ENCODE data around the gene HECTD4.

The HECTD4 gene

DNA sequence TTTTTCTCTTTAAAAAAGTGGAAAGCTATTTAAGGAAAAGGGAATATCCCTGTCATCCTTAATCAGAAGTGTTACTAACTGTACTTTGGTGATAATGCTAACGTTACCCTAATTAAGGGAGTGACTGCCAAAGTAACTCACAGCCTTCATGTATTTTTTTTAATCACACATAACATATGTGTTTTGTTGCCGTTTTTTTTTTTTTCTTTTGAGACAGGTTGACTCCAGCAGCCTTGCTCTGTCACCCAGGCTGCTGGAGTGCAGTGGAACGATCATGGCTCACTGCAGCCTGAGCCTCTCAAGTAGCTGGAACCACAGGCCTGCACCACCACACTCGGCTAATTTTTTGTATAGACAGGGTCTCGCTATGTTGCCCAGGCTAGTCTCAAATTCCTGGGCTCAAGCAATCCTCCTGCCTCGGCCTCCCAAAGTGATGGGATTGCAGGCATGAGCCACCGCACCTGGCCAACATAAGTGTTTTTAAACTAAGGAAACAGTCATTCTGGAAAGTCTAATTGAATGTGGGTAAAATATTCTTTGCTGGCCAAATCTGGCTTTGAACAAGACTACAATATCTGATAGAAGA lies 56.5 kb downstream of the HECTD4 start:
- no peak overlapping the region for H3K9ac ChIP-seq
- no peaks in the 10 kb centered on the region for H3K9me3 ChIP-seq (replicated peaks in 1 of 11)
- no peak overlapping the region for H3K4me2 ChIP-seq
- H3K4me1 ChIP-seq: peaks cover 0 to 8% (median 0%) of the 10 kb centered on the region in 10 experiments; a peak in 4 of 20 replicates
- H3K4me3 ChIP-seq: no peak overlapping the region
- H3K27me3 ChIP-seq: no peaks in the 10 kb centered on the region
- no peaks in the 10 kb centered on the region for H3K36me3 ChIP-seq
- peaks cover 0 to 74% (median 27%) of the 10 kb centered on the region in 11 experiments; a peak in 13 of 22 replicates for H4K20me1 ChIP-seq
- H3K27ac ChIP-seq: no peak overlapping the region
- TF ChIP-seq Cebpa-rat (IDR thresholded peaks at IDR 0.05): no peak

DNA sequence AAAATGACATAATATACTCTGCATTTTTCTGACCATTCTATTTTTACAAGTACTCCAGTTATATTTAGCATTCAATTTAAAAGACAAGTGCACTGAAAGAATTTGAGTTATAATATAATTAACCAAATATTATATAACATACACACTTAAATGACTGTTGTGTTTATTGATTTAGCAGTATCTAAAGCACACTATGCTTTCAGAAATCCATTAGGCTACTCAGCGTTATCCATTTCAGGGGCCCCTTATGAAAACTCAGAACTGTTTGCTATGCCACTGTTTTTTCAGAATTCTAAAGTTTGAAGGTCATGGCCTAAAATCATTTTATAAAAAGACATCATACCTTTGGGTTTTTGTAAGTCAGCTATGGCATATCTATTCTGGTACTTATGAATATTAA lies 57.1 kb downstream of the HECTD4 start:
- no peaks in the 10 kb centered on the region for H3K9me3 ChIP-seq (replicated peaks in 1 of 11)
- no peak overlapping the region for H3K27ac ChIP-seq
- no peak overlapping the region for H3K4me2 ChIP-seq
- peaks cover 0 to 8% (median 0%) of the 10 kb centered on the region in 10 experiments; a peak in 4 of 20 replicates for H3K4me1 ChIP-seq
- no peak overlapping the region for H3K4me3 ChIP-seq
- no peak overlapping the region for H3K9ac ChIP-seq
- peaks cover 0 to 70% (median 27%) of the 10 kb centered on the region in 11 experiments; a peak in 13 of 22 replicates for H4K20me1 ChIP-seq
- H3K36me3 ChIP-seq: peaks cover 0 to 3% (median under 1%) of the 10 kb centered on the region in 11 experiments; a peak in 2 of 22 replicates
- TF ChIP-seq Cebpa-rat (IDR thresholded peaks at IDR 0.05): no peak
- H3K27me3 ChIP-seq: no peaks in the 10 kb centered on the region

DNA sequence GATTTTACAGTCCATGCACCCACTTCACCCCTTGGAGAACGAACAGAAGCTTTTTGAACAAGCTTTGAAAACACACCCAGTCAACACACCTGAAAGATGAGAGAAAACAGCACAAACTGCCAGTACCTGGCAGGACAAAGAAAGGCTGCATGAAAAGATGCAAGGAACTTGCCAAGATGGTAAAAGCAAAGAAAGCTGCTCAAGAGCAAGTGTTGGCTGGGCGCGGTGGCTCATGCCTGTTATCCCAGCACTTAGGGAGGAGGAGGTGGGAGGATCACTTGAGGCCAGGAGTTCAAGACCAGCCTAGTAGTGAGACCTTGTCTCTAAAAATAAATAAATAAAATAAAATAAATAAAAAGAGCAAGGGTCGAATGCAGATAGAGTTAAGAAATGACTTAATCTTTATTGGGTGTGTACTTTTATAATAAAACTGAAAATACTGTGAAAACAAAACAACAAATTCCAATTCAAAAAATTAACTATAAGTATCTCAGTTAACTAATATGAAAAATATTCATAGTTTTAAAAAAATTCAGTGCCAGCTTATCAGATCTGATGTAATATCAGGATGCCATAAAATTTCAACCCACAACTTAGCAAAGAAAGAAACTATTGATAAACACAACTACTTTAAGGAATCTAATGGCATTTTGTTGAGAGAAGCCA lies 59.2 kb downstream of the HECTD4 start:
- no peak overlapping the region for H3K4me3 ChIP-seq
- no peak overlapping the region for H3K27ac ChIP-seq
- no peaks in the 10 kb centered on the region for H3K9me3 ChIP-seq (replicated peaks in 1 of 11)
- H3K4me2 ChIP-seq: no peak overlapping the region
- H4K20me1 ChIP-seq: peaks cover 0 to 49% (median 19%) of the 10 kb centered on the region in 11 experiments; a peak in 12 of 22 replicates
- no peaks in the 10 kb centered on the region; a peak in 1 of 20 replicates for H3K4me1 ChIP-seq
- TF ChIP-seq Cebpa-rat (IDR thresholded peaks at IDR 0.05): no peak
- no peaks in the 10 kb centered on the region for H3K27me3 ChIP-seq
- H3K9ac ChIP-seq: no peak overlapping the region
- peaks cover 15 to 24% (median 22%) of the 10 kb centered on the region in 11 experiments for H3K36me3 ChIP-seq

DNA sequence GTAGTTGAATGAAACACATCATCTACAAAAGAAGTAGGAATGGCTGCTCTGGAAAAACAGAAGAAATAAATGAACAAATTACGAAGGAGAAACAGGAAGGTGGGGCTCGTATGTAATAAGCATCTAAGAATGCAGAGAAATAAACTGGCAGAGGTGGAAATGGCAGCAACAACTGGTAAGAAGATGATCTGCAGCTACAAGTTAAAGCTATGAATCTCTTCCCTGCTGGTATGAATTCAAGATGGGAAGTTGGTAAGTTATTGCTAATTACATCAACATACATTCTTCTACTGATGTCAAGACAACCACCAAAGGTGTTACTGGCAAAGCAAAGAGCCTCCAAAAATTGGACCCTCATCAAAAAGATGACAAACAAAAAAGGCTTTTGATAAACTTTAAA lies 59.8 kb downstream of the HECTD4 start:
- Histone ChIP-seq H3K4me3 (no peak overlapping the region), H3K27ac (no peak overlapping the region), H3K4me1 (no peaks in the 10 kb centered on the region; a peak in 1 of 20 replicates), H3K9ac (no peak overlapping the region), H3K27me3 (no peaks in the 10 kb centered on the region), H3K9me3 (replicated peaks in 1 of 11) (no peaks in the 10 kb centered on the region), H3K4me2 (no peak overlapping the region), H3K36me3 (peaks cover 20 to 28% (median 27%) of the 10 kb centered on the region in 11 experiments), H4K20me1 (peaks cover 0 to 43% (median 16%) of the 10 kb centered on the region in 11 experiments; a peak in 12 of 22 replicates)
- TF ChIP-seq Cebpa-rat (IDR thresholded peaks at IDR 0.05): no peak

DNA sequence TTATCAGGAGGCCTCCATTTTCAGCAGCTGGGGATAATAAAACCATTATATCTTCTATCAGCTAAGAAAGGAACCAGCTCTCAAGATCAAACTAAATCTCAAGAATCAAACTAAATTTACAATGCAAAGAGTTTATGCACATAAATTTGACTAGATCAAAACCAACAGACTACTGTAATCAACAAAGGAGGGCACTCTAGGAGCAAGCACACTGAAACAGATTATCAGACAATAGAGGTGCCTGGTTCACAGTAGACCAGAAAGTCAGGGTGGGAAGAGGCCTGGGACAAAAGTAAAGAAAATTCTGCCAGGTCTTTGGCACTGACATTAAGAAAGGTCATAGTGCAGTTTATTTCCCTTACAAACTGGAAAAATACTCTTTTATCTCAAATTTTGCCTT lies 61.0 kb downstream of the HECTD4 start:
- H4K20me1 ChIP-seq: peaks cover 0 to 41% (median 15%) of the 10 kb centered on the region in 11 experiments; a peak in 12 of 22 replicates
- H3K4me3 ChIP-seq: no peak overlapping the region
- TF ChIP-seq Cebpa-rat (IDR thresholded peaks at IDR 0.05): no peak
- no peak overlapping the region for H3K9ac ChIP-seq
- H3K27ac ChIP-seq: no peak overlapping the region
- no peaks in the 10 kb centered on the region for H3K9me3 ChIP-seq (replicated peaks in 1 of 11)
- H3K36me3 ChIP-seq: peaks cover 25 to 39% (median 34%) of the 10 kb centered on the region in 11 experiments
- H3K4me1 ChIP-seq: no peaks in the 10 kb centered on the region; a peak in 1 of 20 replicates
- H3K4me2 ChIP-seq: no peak overlapping the region
- no peaks in the 10 kb centered on the region for H3K27me3 ChIP-seq

DNA sequence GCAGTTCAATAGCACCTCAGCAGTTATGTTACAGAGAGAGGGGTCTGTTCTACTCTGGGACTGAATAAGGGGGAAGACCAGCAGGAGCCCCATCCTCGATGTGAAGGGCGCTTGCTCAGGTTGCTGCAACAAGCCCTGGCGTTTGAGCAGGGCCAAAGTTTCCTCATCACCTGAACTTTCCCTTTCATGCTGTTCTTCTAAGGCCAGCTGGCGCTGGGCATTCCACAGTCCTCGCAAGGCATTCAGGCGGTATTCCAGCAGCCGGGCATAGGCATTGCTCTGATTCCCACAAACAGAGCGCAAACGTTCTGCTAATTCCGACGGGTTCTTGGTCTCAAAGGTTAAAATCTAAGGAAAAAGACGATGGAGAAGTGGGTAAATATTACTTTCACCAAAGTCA lies 62.8 kb downstream of the HECTD4 start:
- Histone ChIP-seq H3K4me1 (no peaks in the 10 kb centered on the region; a peak in 1 of 20 replicates), H3K4me3 (no peak overlapping the region), H4K20me1 (peaks cover 0 to 34% (median 8%) of the 10 kb centered on the region in 11 experiments; a peak in 8 of 22 replicates), H3K4me2 (no peak overlapping the region), H3K9ac (no peak overlapping the region), H3K27me3 (no peaks in the 10 kb centered on the region), H3K36me3 (peaks cover 36 to 57% (median 49%) of the 10 kb centered on the region in 11 experiments), H3K27ac (no peak overlapping the region), H3K9me3 (replicated peaks in 1 of 11) (no peaks in the 10 kb centered on the region)
- TF ChIP-seq Cebpa-rat (IDR thresholded peaks at IDR 0.05): no peak

DNA sequence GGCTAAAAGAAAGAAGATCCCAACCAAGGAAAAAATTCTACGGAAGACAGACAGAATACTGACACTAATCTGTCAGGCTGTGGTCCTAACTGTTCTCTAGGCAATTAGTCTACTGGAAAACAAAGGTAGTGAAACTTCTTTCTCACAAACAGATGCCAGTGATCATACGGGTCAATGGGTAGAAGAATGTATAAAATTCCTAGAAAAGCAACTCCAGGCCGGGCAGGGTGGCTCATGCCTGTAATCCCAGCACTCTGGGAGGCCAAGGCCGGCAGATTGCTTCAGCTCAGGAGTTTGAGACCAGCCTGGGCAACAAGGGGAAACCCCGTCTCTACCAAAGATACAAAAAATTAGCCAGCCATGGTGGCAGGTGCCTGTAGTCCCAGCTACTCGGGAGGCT lies 64.8 kb downstream of the HECTD4 start:
- no peaks in the 10 kb centered on the region for H3K4me1 ChIP-seq
- no peak overlapping the region for H3K4me2 ChIP-seq
- H3K9me3 ChIP-seq (replicated peaks in 1 of 11): no peaks in the 10 kb centered on the region
- no peak overlapping the region for H3K9ac ChIP-seq
- no peak for TF ChIP-seq Cebpa-rat (IDR thresholded peaks at IDR 0.05)
- H3K4me3 ChIP-seq: no peak overlapping the region
- peaks cover 0 to 24% (median 3%) of the 10 kb centered on the region in 11 experiments; a peak in 7 of 22 replicates for H4K20me1 ChIP-seq
- H3K27ac ChIP-seq: no peak overlapping the region
- peaks cover 55 to 76% (median 67%) of the 10 kb centered on the region in 11 experiments for H3K36me3 ChIP-seq
- H3K27me3 ChIP-seq: no peaks in the 10 kb centered on the region

DNA sequence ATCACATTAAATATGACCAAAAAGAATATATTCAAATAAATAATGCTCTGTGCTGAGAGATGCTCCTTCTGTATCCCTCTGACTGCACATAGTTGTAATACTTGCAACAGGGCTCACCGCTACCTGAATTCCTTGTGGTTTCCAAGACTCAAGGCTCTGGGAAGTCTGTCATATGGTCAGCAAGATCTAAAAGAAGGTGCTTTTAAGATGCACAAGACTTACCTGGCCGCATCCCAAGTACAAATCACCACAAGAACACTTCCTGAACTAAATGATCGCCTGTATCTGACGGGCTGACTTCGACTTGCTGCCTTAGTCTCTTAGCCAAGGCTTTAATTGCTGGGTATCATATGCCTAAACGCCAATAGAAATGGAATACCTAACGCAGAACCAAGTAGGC lies 67.2 kb downstream of the HECTD4 start:
- TF ChIP-seq Cebpa-rat (IDR thresholded peaks at IDR 0.05): no peak
- Histone ChIP-seq H4K20me1 (peaks cover 0 to 14% (median 0%) of the 10 kb centered on the region in 11 experiments; a peak in 5 of 22 replicates), H3K36me3 (peaks cover 68 to 95% (median 83%) of the 10 kb centered on the region in 11 experiments), H3K27ac (no peak overlapping the region), H3K4me1 (peaks cover 0 to 9% (median 0%) of the 10 kb centered on the region in 10 experiments; a peak in 2 of 20 replicates), H3K9me3 (replicated peaks in 1 of 11) (no peaks in the 10 kb centered on the region), H3K9ac (no peak overlapping the region), H3K27me3 (no peaks in the 10 kb centered on the region), H3K4me3 (no peak overlapping the region), H3K4me2 (no peak overlapping the region)

DNA sequence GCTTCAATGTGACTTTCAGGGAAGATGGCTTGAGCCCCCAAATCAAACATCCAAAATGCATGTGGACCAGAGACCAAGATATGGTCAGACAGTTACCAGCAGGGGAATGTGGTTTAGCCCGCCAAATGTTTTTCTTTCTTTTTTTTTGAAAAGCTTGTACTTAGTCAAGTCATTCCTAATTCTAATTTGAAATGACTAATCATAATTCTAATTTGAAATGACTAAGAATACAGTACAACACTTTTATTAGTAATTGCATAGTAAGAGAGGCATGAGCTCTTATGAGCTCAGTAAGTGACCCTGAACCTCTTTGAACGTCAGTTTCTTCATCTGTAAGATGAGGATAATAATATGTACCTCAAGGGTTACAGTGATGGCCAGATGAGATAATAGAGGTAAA lies 72.4 kb downstream of the HECTD4 start:
- Histone ChIP-seq H3K4me3 (no peak overlapping the region), H3K9ac (no peak overlapping the region), H3K9me3 (replicated peaks in 1 of 11) (no peaks in the 10 kb centered on the region), H3K27me3 (no peaks in the 10 kb centered on the region), H3K4me2 (no peak overlapping the region), H3K36me3 (peaks cover 68 to 99% (median 86%) of the 10 kb centered on the region in 11 experiments), H3K27ac (no peak overlapping the region), H4K20me1 (peaks cover 0 to 2% (median 0%) of the 10 kb centered on the region in 11 experiments; a peak in 1 of 22 replicates), H3K4me1 (peaks cover 0 to 9% (median 0%) of the 10 kb centered on the region in 10 experiments; a peak in 2 of 20 replicates)
- no peak for TF ChIP-seq Cebpa-rat (IDR thresholded peaks at IDR 0.05)

All from BLaER1 treated with 17β-estradiol and CSF1 and Interleukin-3, amounts not matched to agents 10 nM and 100 nM (cell line).